GM12801 (cell line): ENCODE results near the gene NMBR.
A peak's percentile ranks its signal among the peaks of the same experiment; 100 is the strongest.

Source experiments
- TF ChIP-seq, protein P1 (sequence below): IDR thresholded peaks from one replicate; pipeline ENCODE4 v1.5.1; 2011; ENCODE audit warnings: control low read depth; ENCODE audit not compliant: insufficient read length; ENCODE audit errors: extremely low read depth

The NMBR gene

DNA sequence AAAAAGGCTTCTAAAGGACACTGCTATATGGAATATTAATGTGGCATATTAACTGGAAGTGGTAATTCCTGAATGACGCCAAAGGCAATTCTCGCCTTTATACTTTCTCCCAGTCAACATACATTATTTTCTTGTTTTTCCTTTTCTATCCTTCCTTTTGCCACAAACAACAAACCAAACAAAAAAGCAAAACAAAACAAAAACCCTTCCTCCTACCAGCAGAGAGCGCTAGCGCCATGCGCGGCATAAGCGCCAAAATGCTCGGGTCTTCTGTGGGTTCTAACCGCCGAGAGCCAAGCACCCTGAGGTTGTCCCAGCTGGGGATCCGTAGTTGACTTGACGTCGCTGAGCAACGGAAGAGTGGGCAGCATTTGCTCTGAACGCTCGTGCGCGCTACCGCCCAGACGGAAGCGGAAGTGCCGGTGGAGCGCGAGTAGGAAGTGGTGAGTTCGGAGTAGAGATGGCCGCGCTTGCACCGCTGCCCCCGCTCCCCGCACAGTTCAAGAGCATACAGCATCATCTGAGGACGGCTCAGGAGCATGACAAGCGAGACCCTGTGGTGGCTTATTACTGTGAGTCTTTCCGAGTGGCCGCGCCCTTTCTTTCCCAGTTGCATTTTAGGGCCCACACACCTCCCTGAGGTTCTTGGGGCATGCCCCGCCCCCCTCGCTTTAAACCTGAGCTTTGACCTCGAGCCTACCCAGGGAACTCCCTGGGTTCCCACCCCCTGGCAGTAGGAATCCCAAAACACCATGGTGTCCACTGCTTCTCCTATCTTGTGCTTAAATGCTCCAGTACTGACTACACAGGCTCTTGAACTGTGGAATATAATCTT, at the start of gene NMBR, which contains the start of gene VTA1:
NMBR (minus strand) TSS at position 295 of the 835 bp plus-strand sequence. CDS start 58,464 bp downstream, outside the sequence.
VTA1 (plus strand) TSS at position 436 of the 835 bp plus-strand sequence; CDS start at position 461, 25 bp downstream.
- TF ChIP-seq, protein P1, sequence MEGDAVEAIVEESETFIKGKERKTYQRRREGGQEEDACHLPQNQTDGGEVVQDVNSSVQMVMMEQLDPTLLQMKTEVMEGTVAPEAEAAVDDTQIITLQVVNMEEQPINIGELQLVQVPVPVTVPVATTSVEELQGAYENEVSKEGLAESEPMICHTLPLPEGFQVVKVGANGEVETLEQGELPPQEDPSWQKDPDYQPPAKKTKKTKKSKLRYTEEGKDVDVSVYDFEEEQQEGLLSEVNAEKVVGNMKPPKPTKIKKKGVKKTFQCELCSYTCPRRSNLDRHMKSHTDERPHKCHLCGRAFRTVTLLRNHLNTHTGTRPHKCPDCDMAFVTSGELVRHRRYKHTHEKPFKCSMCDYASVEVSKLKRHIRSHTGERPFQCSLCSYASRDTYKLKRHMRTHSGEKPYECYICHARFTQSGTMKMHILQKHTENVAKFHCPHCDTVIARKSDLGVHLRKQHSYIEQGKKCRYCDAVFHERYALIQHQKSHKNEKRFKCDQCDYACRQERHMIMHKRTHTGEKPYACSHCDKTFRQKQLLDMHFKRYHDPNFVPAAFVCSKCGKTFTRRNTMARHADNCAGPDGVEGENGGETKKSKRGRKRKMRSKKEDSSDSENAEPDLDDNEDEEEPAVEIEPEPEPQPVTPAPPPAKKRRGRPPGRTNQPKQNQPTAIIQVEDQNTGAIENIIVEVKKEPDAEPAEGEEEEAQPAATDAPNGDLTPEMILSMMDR: peak; percentile 9

DNA sequence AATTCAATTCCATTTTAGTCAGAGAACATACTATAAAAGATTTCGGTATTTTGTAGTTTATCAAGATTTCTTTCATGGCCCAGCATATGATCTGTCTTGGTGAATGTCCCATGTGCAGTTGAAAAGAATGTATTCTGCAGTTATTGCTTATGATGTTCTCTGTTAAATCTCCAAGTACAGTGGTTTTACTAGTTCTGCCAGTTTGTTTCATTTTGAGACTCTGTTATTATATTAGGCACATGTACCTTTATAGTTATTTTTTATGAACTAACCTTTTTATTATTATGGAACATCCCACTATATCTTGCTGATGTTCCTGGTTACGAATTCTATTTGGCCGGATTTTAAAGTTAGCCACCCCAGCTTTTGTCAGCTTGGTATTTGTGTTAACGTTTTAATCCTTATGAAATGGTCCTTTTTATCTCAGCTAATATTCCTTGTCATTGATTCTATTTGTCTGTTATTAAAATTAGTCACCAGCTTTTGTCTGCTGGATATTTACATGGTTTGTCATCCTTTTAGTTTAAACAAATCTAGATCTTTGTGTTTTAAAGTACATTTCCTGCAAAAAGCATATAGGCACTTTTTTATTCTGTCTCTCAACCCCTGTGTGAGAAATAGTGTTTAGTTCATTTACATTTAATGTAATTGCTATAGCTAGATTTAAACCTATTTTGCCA, 49.1 kb upstream of the NMBR start:
- TF ChIP-seq, protein P1: no peak

DNA sequence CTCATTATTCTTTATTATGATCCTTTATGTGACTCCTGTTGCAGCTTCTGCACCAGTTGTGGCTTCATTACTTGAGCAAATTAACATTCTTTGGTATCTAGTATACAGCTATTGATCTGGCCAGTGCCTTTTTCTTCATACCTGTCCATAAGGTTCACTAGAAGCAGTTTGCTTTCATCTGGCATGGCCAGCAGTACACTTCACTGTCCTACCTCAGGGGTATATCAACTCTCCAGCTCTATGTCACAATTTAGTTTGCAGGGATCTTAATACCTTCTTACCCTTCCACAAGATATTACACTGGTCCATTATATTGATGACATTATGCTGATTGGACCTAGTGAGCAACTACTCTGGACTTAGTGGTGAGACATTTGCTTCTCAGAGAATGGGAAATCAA, 46.7 kb upstream of the NMBR start:
- TF ChIP-seq, protein P1: no peak

DNA sequence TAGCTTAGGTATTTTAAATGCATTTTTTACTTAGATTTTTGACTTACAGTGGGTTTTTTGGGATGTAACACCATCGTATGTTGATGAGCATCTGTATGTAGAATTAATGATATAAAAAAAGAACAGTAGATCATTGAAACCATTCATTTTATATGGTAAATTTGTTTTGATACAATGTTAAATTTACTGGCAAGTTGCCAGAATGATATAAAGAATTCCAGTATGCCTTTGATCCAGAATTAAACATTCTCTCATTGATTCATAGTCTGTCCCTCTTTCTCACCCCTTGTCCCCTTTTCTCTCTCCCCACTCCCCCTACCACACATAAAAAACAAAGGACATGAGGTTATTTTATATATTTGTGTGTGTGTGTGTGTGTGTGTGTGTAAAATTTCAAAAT, 45.4 kb upstream of the NMBR start:
- TF ChIP-seq, protein P1: no peak

DNA sequence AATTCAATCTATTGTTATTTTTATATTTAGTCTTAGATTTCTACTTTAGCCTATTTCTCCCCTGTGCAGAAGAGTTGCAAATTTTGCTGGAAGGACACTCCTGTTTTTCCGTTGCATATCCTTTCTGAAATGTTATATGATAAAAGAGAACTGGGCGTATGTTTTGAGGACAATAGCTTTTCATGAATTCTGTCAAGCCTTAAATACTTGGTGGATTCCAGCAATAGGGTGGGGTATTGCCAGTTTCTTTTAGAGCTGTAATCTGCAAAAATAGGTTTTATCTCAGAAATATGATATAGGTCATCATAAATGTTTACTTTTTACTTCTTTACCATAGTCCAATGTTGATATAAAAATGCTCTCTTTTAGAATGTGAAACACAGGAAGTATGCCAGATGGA, 42.1 kb upstream of the NMBR start:
- TF ChIP-seq, protein P1: no peak

DNA sequence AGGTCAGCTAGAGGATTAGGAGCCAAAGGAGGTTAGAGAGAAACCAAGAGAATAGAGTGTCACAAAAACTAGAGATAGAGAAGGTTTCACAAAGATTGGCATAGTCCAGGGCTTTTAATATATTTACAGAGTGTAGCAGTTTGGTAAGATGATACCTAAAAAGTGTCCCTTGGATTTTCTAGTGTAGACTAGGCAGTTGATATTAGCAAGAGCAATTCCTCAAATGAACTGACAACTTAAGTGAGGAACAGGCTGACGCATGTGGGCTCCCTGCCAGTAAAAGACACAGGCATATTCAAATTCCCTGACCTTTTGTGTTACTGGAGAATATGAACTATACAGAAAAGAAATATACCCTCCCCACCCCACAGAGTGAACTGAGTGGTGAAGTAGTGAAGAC, 40.3 kb upstream of the NMBR start:
- TF ChIP-seq, protein P1: no peak

DNA sequence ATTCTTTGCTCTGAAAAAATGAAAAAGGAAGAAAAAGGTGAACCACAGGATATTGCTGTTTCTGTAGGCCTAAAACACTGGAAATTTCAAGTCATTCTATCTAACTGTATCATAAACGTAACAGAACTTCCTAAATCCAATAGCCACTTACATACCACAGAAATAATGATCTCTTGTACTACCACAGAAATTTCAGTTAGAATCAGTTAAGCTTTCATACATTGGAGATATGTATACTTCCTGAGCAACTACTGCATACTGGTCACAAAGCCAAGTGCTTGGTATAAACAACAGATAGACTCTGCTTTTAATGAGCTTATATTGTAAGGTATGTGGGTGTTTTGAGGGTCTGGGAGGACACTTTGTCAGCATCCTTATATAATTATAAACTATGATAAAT, 38.7 kb upstream of the NMBR start:
- TF ChIP-seq, protein P1: no peak
